B cell (primary cell): ENCODE measurements around the gene CUTA. TPM values are rescaled to one million over a fixed set of nuclear protein-coding genes. Genes with fewer than 3 reads are reported as not detected.
A peak's percentile ranks its signal among the peaks of the same experiment; 100 is the strongest.

Experiments
- ATAC-seq: fragments of 200-7000 bp; cut with Tn5 transposase; one replicate; pipeline ENCODE4 v1.10.0; 2021; ENCODE audit warnings: low read depth, mild to moderate bottlenecking, moderate number of reproducible peaks, moderate library complexity
- CTCF ChIA-PET: fragments of 350-600 bp; sonication (Branson Sonifier 250); formaldehyde crosslinking; loops from one replicate; lab custom pipeline; 2021; ENCODE audit warnings: antibody characterized with exemption, inconsistent platforms; lab: Charles Lee
- POLR2A ChIA-PET: fragments of 350-600 bp; sonication (Branson Sonifier 250); formaldehyde crosslinking; loops from one replicate; lab custom pipeline; 2021; ENCODE audit warnings: antibody characterized with exemption; lab: Charles Lee
- DNase-seq: peaks from one replicate; pipeline ENCODE4 v3.0.0; 2013
- H2AFZ ChIP-seq: 2 replicates; pipeline ENCODE4 v1.6.1; 2012; ENCODE audit warnings: mild to moderate bottlenecking, low read depth, low read length; ENCODE audit not compliant: insufficient read depth, poor library complexity, severe bottlenecking
- H3K27ac ChIP-seq, 2 donors: 1 replicate in 1 of 2; 2 replicates in 1 of 2; pipeline ENCODE4 v1.5.1; 2012 to 2013; ENCODE audit warnings: low read length in 2 of 2, mild to moderate bottlenecking in 2 of 2, moderate library complexity in 1 of 2
- H3K27me3 ChIP-seq, 4 experiments: fragments of 200-600 bp in 1 of 4; sonication (generic) in 1 of 4; replicated peaks in 1 of 4; 1 replicate in 2 of 4; 2 replicates in 2 of 4; pipeline versions ENCODE4 v1.6.1 to v1.7.0; 2013 to 2016; ENCODE audit warnings: low read length in 3 of 4, mild to moderate bottlenecking in 2 of 4, mixed read lengths in 1 of 4, moderate library complexity in 1 of 4; ENCODE audit not compliant: insufficient read depth in 4 of 4, control insufficient read depth in 3 of 4; ENCODE audit errors: control extremely low read depth in 1 of 4
- H3K36me3 ChIP-seq, 2 experiments: replicated peaks in 1 of 2; 1 replicate in 1 of 2; 2 replicates in 1 of 2; pipeline versions ENCODE4 v1.6.1 to v1.7.1; 2013; ENCODE audit warnings: low read length in 1 of 2; ENCODE audit not compliant: insufficient read depth in 2 of 2, control insufficient read depth in 1 of 2; ENCODE audit errors: control extremely low read depth in 1 of 2, extremely low read depth in 1 of 2
- H3K4me1 ChIP-seq, 2 donors: fragments of 200-600 bp in 1 of 2; sonication (generic) in 1 of 2; 1 replicate in 1 of 2; 2 replicates in 1 of 2; pipeline versions ENCODE4 v1.5.1 to v1.6.1; 2013 to 2017; ENCODE audit warnings: low read length in 2 of 2; ENCODE audit not compliant: control insufficient read depth in 2 of 2, insufficient read depth in 2 of 2
- H3K4me2 ChIP-seq: replicated peaks from 2 replicates; pipeline ENCODE3; 2012; ENCODE audit warnings: mild to moderate bottlenecking, low read depth, low read length; ENCODE audit not compliant: poor library complexity, severe bottlenecking
- H3K4me3 ChIP-seq, 5 experiments: fragments of 200-600 bp in 1 of 5; sonication (generic) in 1 of 5; 1 replicate in 3 of 5; 2 replicates in 2 of 5; pipeline versions ENCODE4 v1.5.1 to v1.7.0; 2011 to 2016; ENCODE audit warnings: low read length in 4 of 5, mild to moderate bottlenecking in 4 of 5, low read depth in 2 of 5, control low read depth in 1 of 5, moderate library complexity in 1 of 5; ENCODE audit not compliant: insufficient read depth in 1 of 5; ENCODE audit errors: control extremely low read depth in 1 of 5, extremely low read depth in 1 of 5
- H3K79me2 ChIP-seq: fragments of 200-600 bp; sonication (generic); one replicate; pipeline ENCODE4 v1.6.0; 2016; ENCODE audit warnings: low read length; ENCODE audit not compliant: control insufficient read depth, insufficient read depth
- H3K9ac ChIP-seq: fragments of 200-600 bp; sonication (generic); 2 replicates; pipeline ENCODE4 v1.6.1; 2017; ENCODE audit warnings: mild to moderate bottlenecking, low read length, moderate library complexity
- H3K9me3 ChIP-seq, 3 donors: one replicate each; pipeline versions ENCODE4 v1.6.1 to v1.7.1; 2013; ENCODE audit warnings: low read length in 2 of 3; ENCODE audit not compliant: control insufficient read depth in 2 of 3, insufficient read depth in 1 of 3; ENCODE audit errors: control extremely low read depth in 1 of 3
- H4K20me1 ChIP-seq: 2 replicates; pipeline ENCODE4 v1.6.0; 2012; ENCODE audit warnings: mild to moderate bottlenecking, low read length; ENCODE audit not compliant: insufficient read depth, control insufficient read depth, poor library complexity, severe bottlenecking
- H3K27ac Mint-ChIP-seq: one replicate; pipeline ENCODE4 v1.8.0; 2021; ENCODE audit warnings: mixed read lengths
- H3K27me3 Mint-ChIP-seq: one replicate; pipeline ENCODE4 v1.8.0; 2021; ENCODE audit warnings: mixed read lengths
- H3K4me1 Mint-ChIP-seq: one replicate; pipeline ENCODE4 v1.8.0; 2021; ENCODE audit warnings: mixed read lengths
- H3K4me3 Mint-ChIP-seq: one replicate; pipeline ENCODE4 v1.8.0; 2021; ENCODE audit warnings: mixed read lengths
- H3K9me3 Mint-ChIP-seq: one replicate; pipeline ENCODE4 v1.8.0; 2022; ENCODE audit warnings: mixed read lengths; ENCODE audit not compliant: insufficient read depth
- CTCF ChIP-seq: fragments of 200-600 bp; IDR thresholded peaks from one replicate; pipeline ENCODE4 v1.8.0; 2022; ENCODE audit warnings: antibody characterized with exemption, mild to moderate bottlenecking
- EZH2 ChIP-seq: IDR thresholded peaks from 2 replicates; pipeline ENCODE4 v1.6.1; 2012; ENCODE audit warnings: borderline replicate concordance, low read depth, mild to moderate bottlenecking, moderate library complexity, low read length; ENCODE audit not compliant: insufficient read depth, poor library complexity, severe bottlenecking
- WGBS: methylation state at CpG from one replicate; pipeline ENCODE4 v1.1.5; 2013; ENCODE audit warnings: missing lambda C conversion rate; ENCODE audit not compliant: insufficient coverage; 5-methylcytosine and 5-hydroxymethylcytosine counted together
- intact Hi-C: fragments of 100-400 bp; cut with micrococcal nuclease; formaldehyde crosslinking; loops from one replicate; pipeline ENCODE4 v1.10.0; 2022
- polyA plus RNA-seq: library from polyadenylated mRNA; depleted of rRNA; stranded (reverse); fragments of >200 nt; gene quantifications from 2 replicates; pipeline ENCODE4 v1.2.3, GENCODE V29; 2012
- total RNA-seq, 2 donors: library from RNA; stranded (reverse); fragments of 120-200 nt in 1 of 2; gene quantifications; 1 replicate in 1 of 2; 2 replicates in 1 of 2; pipeline versions ENCODE4 v1.2.3 to v1.2.4, GENCODE V29; 2013 to 2022

The CUTA gene
- total and polyA plus RNA-seq, 2 donors (not counting 1 experiment from before 2014, with no cell fraction given): 137 to 226 TPM

- H3K4me3 ChIP-seq: peak overlapping the region; percentile 63 to 91 (median 84)
- H3K27ac Mint-ChIP-seq: peak overlapping the region; percentile 94
- no peaks in the 10 kb centered on the region for H3K9me3 Mint-ChIP-seq
- CTCF ChIA-PET: interaction anchor here (0.8 to 1.2 kb wide), 3 partner anchors 15 to 176 kb away, joined by 3 to 5 read pairs (median 4); no protein-coding TSS in a partner anchor
- intact Hi-C loops: loop anchor here (1.0 to 2.0 kb wide), 12 partner anchors 8 to 210 kb away; partner anchors contain the start of genes CUTA, KIFC1, PFDN6 and RGL2
- peak overlapping the region; percentile 81 for H3K4me2 ChIP-seq
- H3K36me3 ChIP-seq: peaks cover 0 to 31% of the 10 kb centered on the region in 2 experiments
- peaks cover 47% of the 10 kb centered on the region for H3K4me1 Mint-ChIP-seq
- ATAC-seq: peak; percentile 74
- H3K9me3 ChIP-seq: no peaks in the 10 kb centered on the region
- peak overlapping the region; percentile 87 for H3K4me3 Mint-ChIP-seq
- H3K27me3 ChIP-seq: no peaks in the 10 kb centered on the region
- peaks cover 37 to 52% of the 10 kb centered on the region in 2 donors for H3K4me1 ChIP-seq
- WGBS: under 1% methylated on average over 48 of the region's 65 CpGs
- H3K79me2 ChIP-seq: peaks cover 29% of the 10 kb centered on the region
- no peaks in the 10 kb centered on the region for H3K27me3 Mint-ChIP-seq
- H3K27ac ChIP-seq: peak overlapping the region; percentile 96 to 98
- POLR2A ChIA-PET: interaction anchor here (0.6 to 1.5 kb wide), 20 partner anchors 8 to 438 kb away, joined by 3 to 16 read pairs (median 5); partner anchors contain the start of genes BAK1, CUTA, HSD17B8 and KIFC1
- TF ChIP-seq EZH2: no peak
- TF ChIP-seq CTCF: no peak
- peak overlapping the region; percentile 85 for H2AFZ ChIP-seq
- H4K20me1 ChIP-seq: peaks cover 13% of the 10 kb centered on the region
- DNase-seq: peak; percentile 98
- peak overlapping the region; percentile 96 for H3K9ac ChIP-seq
These were observed 7.7 kb downstream of the CUTA start for GRCh38 chr6:33410050-33410710.

DNA sequence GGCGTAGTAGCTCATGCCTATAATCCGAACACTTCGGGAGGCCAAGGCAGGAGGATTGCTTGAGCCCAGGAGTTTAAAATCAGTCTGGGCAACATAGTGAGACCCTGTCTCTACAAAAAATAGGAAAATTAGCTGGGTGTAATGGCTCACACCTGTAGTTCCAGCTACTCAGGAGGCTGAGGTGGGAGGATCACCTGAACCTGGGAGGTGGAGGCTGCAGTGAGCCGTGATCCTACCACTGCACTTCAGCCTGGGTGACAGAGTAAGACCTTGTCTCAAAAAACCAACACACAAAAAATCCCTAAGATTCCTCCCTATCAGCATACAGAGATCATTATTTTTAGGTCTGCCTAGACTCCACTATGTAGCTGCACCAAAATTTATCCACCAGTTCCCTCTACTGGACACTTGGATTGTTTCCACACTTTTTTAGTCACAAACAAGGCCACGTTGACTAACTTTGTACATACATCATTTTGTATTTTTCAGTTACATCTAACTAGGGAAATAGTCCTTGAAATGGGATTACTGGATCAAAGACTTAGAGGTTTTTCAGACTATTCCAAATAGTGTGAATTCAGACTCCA is 10.7 kb downstream of the CUTA start:
- DNase-seq: peak; percentile 39
- Histone ChIP-seq H3K27me3 (no peaks in the 10 kb centered on the region), H3K9me3 (no peaks in the 10 kb centered on the region), H3K9ac (no peak overlapping the region), H3K4me1 (peaks cover 14 to 23% of the 10 kb centered on the region in 2 donors), H3K27ac (no peak overlapping the region), H3K79me2 (peaks cover 16% of the 10 kb centered on the region), H2AFZ (no peak overlapping the region), H3K36me3 (peaks cover 0 to 2% of the 10 kb centered on the region in 2 experiments), H4K20me1 (peaks cover 2% of the 10 kb centered on the region), H3K4me2 (no peak overlapping the region), H3K4me3 (no peak overlapping the region)
- WGBS: 94% methylated on average over 3 of the region's 5 CpGs
- intact Hi-C loops: no loop called here
- Mint-ChIP-seq H3K9me3 (no peaks in the 10 kb centered on the region), H3K4me3 (no peak overlapping the region), H3K27ac (no peak overlapping the region), H3K27me3 (no peaks in the 10 kb centered on the region), H3K4me1 (peaks cover 19% of the 10 kb centered on the region)
- ChIA-PET CTCF (interaction anchor here (0.9 kb wide), 1 partner anchor 16 kb away, joined by 3 read pairs; no protein-coding TSS in a partner anchor), POLR2A (interaction anchor here (0.6 kb wide), 1 partner anchor 506 kb away, joined by 5 read pairs; no protein-coding TSS in a partner anchor)
- TF ChIP-seq CTCF (no peak), EZH2 (no peak)
- ATAC-seq: no peak
